WTC11 (cell line): Measurements from ENCODE around the gene NFATC3. TPM values are rescaled to one million over a fixed set of nuclear protein-coding genes. Genes with fewer than 3 reads are reported as not detected.

Experiments
- ATAC-seq: fragments of 200-7000 bp; cut with Tn5 transposase; 2 replicates; pipeline ENCODE4 v1.10.0; 2021; ENCODE audit warnings: mild to moderate bottlenecking, moderate library complexity
- CTCF ChIA-PET: fragments of 300-600 bp; sonication (Branson Sonifier 250); formaldehyde crosslinking; loops from one replicate; lab custom pipeline; 2021; ENCODE audit warnings: antibody characterized with exemption; lab: Charles Lee
- POLR2A ChIA-PET: fragments of 350-600 bp; sonication (Branson Sonifier 250); formaldehyde crosslinking; loops from one replicate; lab custom pipeline; 2021; ENCODE audit warnings: antibody characterized with exemption; lab: Charles Lee
- DNase-seq: peaks from one replicate; pipeline ENCODE4 v3.0.0; 2021; ENCODE audit warnings: low spot score
- H3K27ac Mint-ChIP-seq: 2 replicates; pipeline ENCODE4 v1.8.0; 2021; ENCODE audit warnings: mixed read lengths
- H3K27me3 Mint-ChIP-seq: 2 replicates; pipeline ENCODE4 v1.8.0; 2021; ENCODE audit warnings: low read depth, mild to moderate bottlenecking, moderate library complexity, mixed read lengths
- H3K36me3 Mint-ChIP-seq: 2 replicates; pipeline ENCODE4 v1.8.0; 2021; ENCODE audit warnings: mixed read lengths
- H3K4me1 Mint-ChIP-seq: 2 replicates; pipeline ENCODE4 v1.8.0; 2022; ENCODE audit warnings: mixed read lengths
- H3K4me3 Mint-ChIP-seq: 2 replicates; pipeline ENCODE4 v1.8.0; 2021; ENCODE audit warnings: mild to moderate bottlenecking, moderate library complexity, mixed read lengths
- H3K9me3 Mint-ChIP-seq: 2 replicates; pipeline ENCODE4 v1.8.0; 2021; ENCODE audit warnings: mixed read lengths
- AFF4 ChIP-seq: sonication (generic); formaldehyde crosslinking; IDR thresholded peaks from 2 replicates; pipeline ENCODE4 v1.8.1; 2023; ENCODE audit warnings: mild to moderate bottlenecking, missing genetic modification reagents, borderline replicate concordance
- E2F5 ChIP-seq: sonication (generic); formaldehyde crosslinking; IDR thresholded peaks from 2 replicates; pipeline ENCODE4 v1.8.1; 2022; ENCODE audit warnings: mild to moderate bottlenecking, moderate library complexity, missing genetic modification reagents
- ELF4 ChIP-seq: sonication (generic); formaldehyde crosslinking; IDR thresholded peaks from 2 replicates; pipeline ENCODE4 v1.8.1; 2022; ENCODE audit warnings: low read depth, mild to moderate bottlenecking, moderate library complexity, missing genetic modification reagents
- KAT7 ChIP-seq: sonication (generic); formaldehyde crosslinking; IDR thresholded peaks from 2 replicates; pipeline ENCODE4 v1.8.1; 2023; ENCODE audit warnings: missing genetic modification reagents, mild to moderate bottlenecking, borderline replicate concordance
- NR3C1 ChIP-seq: sonication (generic); formaldehyde crosslinking; conservative IDR thresholded peaks from 2 replicates; pipeline ENCODE4 v1.8.1; 2023; ENCODE audit warnings: low read depth, mild to moderate bottlenecking, missing genetic modification reagents
- PRRX2 ChIP-seq: fragments of 250-450 bp; sonication (Bioruptor Pico); IDR thresholded peaks from 2 replicates; pipeline ENCODE4 v1.8.0; 2021; ENCODE audit warnings: mild to moderate bottlenecking
- SMAD3 ChIP-seq: sonication (generic); formaldehyde crosslinking; IDR thresholded peaks from 2 replicates; pipeline ENCODE4 v1.8.0; 2022; ENCODE audit warnings: missing genetic modification reagents, mild to moderate bottlenecking, borderline replicate concordance
- ZNF219 ChIP-seq: sonication (generic); formaldehyde crosslinking; IDR thresholded peaks from 2 replicates; pipeline ENCODE4 v1.8.0; 2023; ENCODE audit warnings: missing genetic modification reagents, mild to moderate bottlenecking, borderline replicate concordance
- ZNF232 ChIP-seq: sonication (generic); formaldehyde crosslinking; IDR thresholded peaks from 2 replicates; pipeline ENCODE4 v1.8.0; 2022; ENCODE audit warnings: mild to moderate bottlenecking, missing genetic modification reagents
- ZNF423 ChIP-seq: fragments of 250-450 bp; sonication (Bioruptor Pico); IDR thresholded peaks from 2 replicates; pipeline ENCODE4 v2.1.2; 2022; ENCODE audit warnings: mild to moderate bottlenecking, moderate library complexity
- ZNF512 ChIP-seq: sonication (generic); formaldehyde crosslinking; IDR thresholded peaks from 2 replicates; pipeline ENCODE4 v1.8.1; 2022; ENCODE audit warnings: missing genetic modification reagents, borderline replicate concordance
- ZNF532 ChIP-seq: fragments of 250-450 bp; sonication (Bioruptor Pico); IDR thresholded peaks from 2 replicates; pipeline ENCODE4 v1.9.0; 2021; ENCODE audit warnings: mild to moderate bottlenecking, borderline replicate concordance
- ZNF671 ChIP-seq: fragments of 250-450 bp; sonication (Bioruptor Pico); IDR thresholded peaks from 2 replicates; pipeline ENCODE4 v1.8.0; 2021; ENCODE audit warnings: mild to moderate bottlenecking
- total RNA-seq: library from RNA; stranded (reverse); gene quantifications from 3 replicates; pipeline ENCODE4 v1.2.3, GENCODE V29; 2021
- TF ChIP-seq, protein P1 (sequence below): sonication (generic); formaldehyde crosslinking; IDR thresholded peaks from 2 replicates; pipeline ENCODE4 v1.8.1; 2022; ENCODE audit warnings: low read depth, mild to moderate bottlenecking, moderate library complexity, missing genetic modification reagents, borderline replicate concordance
- TF ChIP-seq, protein P2 (sequence below): sonication (generic); formaldehyde crosslinking; IDR thresholded peaks from 2 replicates; pipeline ENCODE4 v1.8.0; 2022; ENCODE audit warnings: mild to moderate bottlenecking, missing genetic modification reagents
- TF ChIP-seq, protein P3 (sequence below): sonication (generic); formaldehyde crosslinking; IDR thresholded peaks from 2 replicates; pipeline ENCODE4 v1.8.1; 2023; ENCODE audit warnings: mild to moderate bottlenecking, missing genetic modification reagents

NFATC3 gene
- total RNA-seq, 1 experiment from 2014 or later = 34.6 TPM

GRCh38 chr16:68235108-68235886 lies 150.1 kb downstream of the NFATC3 start (continued):
- TF ChIP-seq ZNF512 (CRISPR knock-in tag) = no peak
- no peak for TF ChIP-seq AFF4 (CRISPR knock-in tag)
- TF ChIP-seq ZNF219 (CRISPR knock-in tag) = no peak; the same call in 1 of the 2 replicates
- no peak for TF ChIP-seq ZNF532 (CRISPR knock-in tag)
- TF ChIP-seq ZNF423 (CRISPR knock-in tag) = no peak
- TF ChIP-seq SMAD3 (CRISPR knock-in tag) = no peak
- TF ChIP-seq ZNF671 = no peak
- TF ChIP-seq, protein P1, sequence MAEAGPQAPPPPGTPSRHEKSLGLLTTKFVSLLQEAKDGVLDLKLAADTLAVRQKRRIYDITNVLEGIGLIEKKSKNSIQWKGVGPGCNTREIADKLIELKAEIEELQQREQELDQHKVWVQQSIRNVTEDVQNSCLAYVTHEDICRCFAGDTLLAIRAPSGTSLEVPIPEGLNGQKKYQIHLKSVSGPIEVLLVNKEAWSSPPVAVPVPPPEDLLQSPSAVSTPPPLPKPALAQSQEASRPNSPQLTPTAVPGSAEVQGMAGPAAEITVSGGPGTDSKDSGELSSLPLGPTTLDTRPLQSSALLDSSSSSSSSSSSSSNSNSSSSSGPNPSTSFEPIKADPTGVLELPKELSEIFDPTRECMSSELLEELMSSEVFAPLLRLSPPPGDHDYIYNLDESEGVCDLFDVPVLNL (CRISPR knock-in tag) = 0 out of 2 replicates have a peak, but pooled peaks have one; percentile 31
- TF ChIP-seq ELF4 (CRISPR knock-in tag) = no peak
- TF ChIP-seq, protein P2, sequence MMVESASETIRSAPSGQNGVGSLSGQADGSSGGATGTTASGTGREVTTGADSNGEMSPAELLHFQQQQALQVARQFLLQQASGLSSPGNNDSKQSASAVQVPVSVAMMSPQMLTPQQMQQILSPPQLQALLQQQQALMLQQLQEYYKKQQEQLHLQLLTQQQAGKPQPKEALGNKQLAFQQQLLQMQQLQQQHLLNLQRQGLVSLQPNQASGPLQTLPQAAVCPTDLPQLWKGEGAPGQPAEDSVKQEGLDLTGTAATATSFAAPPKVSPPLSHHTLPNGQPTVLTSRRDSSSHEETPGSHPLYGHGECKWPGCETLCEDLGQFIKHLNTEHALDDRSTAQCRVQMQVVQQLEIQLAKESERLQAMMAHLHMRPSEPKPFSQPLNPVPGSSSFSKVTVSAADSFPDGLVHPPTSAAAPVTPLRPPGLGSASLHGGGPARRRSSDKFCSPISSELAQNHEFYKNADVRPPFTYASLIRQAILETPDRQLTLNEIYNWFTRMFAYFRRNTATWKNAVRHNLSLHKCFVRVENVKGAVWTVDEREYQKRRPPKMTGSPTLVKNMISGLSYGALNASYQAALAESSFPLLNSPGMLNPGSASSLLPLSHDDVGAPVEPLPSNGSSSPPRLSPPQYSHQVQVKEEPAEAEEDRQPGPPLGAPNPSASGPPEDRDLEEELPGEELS = no peak

- CTCF ChIA-PET = interaction anchor here (0.9 to 5.1 kb wide), 6 partner anchors 26 to 352 kb away, joined by 3 to 46 read pairs (median 11); partner anchors contain the start of genes NFATC3 and SLC7A6
- Mint-ChIP-seq H3K4me1 (peaks cover 24% of the 10 kb centered on the region), H3K27ac (peak within 1 kb of the TSS; percentile 98), H3K36me3 (peaks cover 19% of the 10 kb centered on the region; the same call in 1 of the 2 replicates), H3K9me3 (no peaks in the 10 kb centered on the region), H3K27me3 (peaks cover 14% of the 10 kb centered on the region), H3K4me3 (peak within 1 kb of the TSS; percentile 94)
- ATAC-seq (no peak), DNase-seq (no peak)
- POLR2A ChIA-PET = interaction anchor here (0.8 to 4.2 kb wide), 4 partner anchors 18 to 151 kb away, joined by 3 to 39 read pairs (median 5); partner anchors contain the start of genes NFATC3, PRMT7 and SLC7A6OS
- TF ChIP-seq, protein P3, sequence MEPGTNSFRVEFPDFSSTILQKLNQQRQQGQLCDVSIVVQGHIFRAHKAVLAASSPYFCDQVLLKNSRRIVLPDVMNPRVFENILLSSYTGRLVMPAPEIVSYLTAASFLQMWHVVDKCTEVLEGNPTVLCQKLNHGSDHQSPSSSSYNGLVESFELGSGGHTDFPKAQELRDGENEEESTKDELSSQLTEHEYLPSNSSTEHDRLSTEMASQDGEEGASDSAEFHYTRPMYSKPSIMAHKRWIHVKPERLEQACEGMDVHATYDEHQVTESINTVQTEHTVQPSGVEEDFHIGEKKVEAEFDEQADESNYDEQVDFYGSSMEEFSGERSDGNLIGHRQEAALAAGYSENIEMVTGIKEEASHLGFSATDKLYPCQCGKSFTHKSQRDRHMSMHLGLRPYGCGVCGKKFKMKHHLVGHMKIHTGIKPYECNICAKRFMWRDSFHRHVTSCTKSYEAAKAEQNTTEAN = 0 out of 2 replicates have a peak, but pooled peaks have one; percentile 32
- TF ChIP-seq, protein P2 = no peak
- peak; percentile 13; the same call in 1 of the 2 replicates for TF ChIP-seq SMAD3 (CRISPR knock-in tag)
- TF ChIP-seq ZNF232 (CRISPR knock-in tag) = peak; percentile 60; the same call in 1 of the 2 replicates
- TF ChIP-seq NR3C1 (CRISPR knock-in tag) = no peak
- TF ChIP-seq PRRX2 = no peak
- peak; percentile 34; the same call in 1 of the 2 replicates for TF ChIP-seq E2F5 (CRISPR knock-in tag)
- TF ChIP-seq KAT7 = no peak
Observed at GRCh38 chr16:68235887-68236136, 150.6 kb downstream of the NFATC3 start, which contains the start of gene ESRP2. ESRP2 (minus strand) TSS chr16:68236127; CDS start chr16:68236045, 82 bp downstream.
